ENCODE results near the gene BAIAP2. TPM values are rescaled to one million over a fixed set of nuclear protein-coding genes. Genes with fewer than 3 reads are reported as not detected.

BAIAP2 gene
- total and polyA plus RNA-seq, 2 experiments from 2014 or later: 27.1 to 49.7 TPM

DNA sequence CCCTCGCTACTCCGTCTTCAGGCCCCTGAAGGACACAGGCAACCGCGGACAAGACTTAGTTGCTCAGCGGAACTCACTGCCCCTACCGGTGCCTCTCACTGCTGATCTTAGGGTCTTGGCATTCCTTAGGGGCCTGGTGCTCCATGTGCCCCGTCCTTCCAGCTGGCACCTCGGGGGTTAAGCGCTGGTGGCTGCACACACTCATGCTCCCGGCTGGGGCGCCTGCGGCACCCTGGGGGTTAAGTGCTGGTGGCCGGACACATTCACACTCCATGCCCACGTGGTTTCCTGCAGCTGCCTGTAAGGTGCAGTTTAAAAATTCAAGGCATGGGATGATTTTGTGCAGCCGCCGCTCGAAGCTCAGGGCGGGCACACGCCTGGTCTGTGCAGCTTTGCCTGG is 45.1 kb downstream of the BAIAP2 start:
- DNase-seq (ENCODE audit: low spot score): no peak
- no peak overlapping the region for H3K4me2 ChIP-seq
- H3K27me3 ChIP-seq: no peaks in the 10 kb centered on the region
- no peaks in the 10 kb centered on the region for H4K20me1 ChIP-seq (ENCODE audit: insufficient read depth, poor library complexity, severe bottlenecking)
- no peak overlapping the region for H2AFZ ChIP-seq
- TF ChIP-seq EZH2phosphoT487 (IDR thresholded peaks at IDR 0.05; ENCODE audit: low read depth, severe bottlenecking, unreplicated experiment) (no peak), EZH2 (IDR thresholded peaks at IDR 0.05; ENCODE audit: borderline replicate concordance) (no peak)
- TF ChIP-seq, protein P1, sequence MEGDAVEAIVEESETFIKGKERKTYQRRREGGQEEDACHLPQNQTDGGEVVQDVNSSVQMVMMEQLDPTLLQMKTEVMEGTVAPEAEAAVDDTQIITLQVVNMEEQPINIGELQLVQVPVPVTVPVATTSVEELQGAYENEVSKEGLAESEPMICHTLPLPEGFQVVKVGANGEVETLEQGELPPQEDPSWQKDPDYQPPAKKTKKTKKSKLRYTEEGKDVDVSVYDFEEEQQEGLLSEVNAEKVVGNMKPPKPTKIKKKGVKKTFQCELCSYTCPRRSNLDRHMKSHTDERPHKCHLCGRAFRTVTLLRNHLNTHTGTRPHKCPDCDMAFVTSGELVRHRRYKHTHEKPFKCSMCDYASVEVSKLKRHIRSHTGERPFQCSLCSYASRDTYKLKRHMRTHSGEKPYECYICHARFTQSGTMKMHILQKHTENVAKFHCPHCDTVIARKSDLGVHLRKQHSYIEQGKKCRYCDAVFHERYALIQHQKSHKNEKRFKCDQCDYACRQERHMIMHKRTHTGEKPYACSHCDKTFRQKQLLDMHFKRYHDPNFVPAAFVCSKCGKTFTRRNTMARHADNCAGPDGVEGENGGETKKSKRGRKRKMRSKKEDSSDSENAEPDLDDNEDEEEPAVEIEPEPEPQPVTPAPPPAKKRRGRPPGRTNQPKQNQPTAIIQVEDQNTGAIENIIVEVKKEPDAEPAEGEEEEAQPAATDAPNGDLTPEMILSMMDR (IDR thresholded peaks at IDR 0.05; ENCODE audit: poor library complexity): no peak
- H3K9me3 ChIP-seq (ENCODE audit: low read depth): no peaks in the 10 kb centered on the region
- H3K9me2 ChIP-seq (replicated peaks; ENCODE audit: insufficient read depth): no peaks in the 10 kb centered on the region
- 65% methylated on average over 19 of the region's 19 CpGs for WGBS (ENCODE audit: low lambda C conversion rate, missing lambda C conversion rate)
- peaks cover 6% of the 10 kb centered on the region for H3K4me1 ChIP-seq (ENCODE audit: insufficient read depth)
- no peak overlapping the region for H3K4me3 ChIP-seq
- H3K79me2 ChIP-seq: no peaks in the 10 kb centered on the region
- no peak overlapping the region for H3K27ac ChIP-seq
- no peaks in the 10 kb centered on the region for H3K36me3 ChIP-seq (replicated peaks; ENCODE audit: insufficient read depth, low read depth)

DNA sequence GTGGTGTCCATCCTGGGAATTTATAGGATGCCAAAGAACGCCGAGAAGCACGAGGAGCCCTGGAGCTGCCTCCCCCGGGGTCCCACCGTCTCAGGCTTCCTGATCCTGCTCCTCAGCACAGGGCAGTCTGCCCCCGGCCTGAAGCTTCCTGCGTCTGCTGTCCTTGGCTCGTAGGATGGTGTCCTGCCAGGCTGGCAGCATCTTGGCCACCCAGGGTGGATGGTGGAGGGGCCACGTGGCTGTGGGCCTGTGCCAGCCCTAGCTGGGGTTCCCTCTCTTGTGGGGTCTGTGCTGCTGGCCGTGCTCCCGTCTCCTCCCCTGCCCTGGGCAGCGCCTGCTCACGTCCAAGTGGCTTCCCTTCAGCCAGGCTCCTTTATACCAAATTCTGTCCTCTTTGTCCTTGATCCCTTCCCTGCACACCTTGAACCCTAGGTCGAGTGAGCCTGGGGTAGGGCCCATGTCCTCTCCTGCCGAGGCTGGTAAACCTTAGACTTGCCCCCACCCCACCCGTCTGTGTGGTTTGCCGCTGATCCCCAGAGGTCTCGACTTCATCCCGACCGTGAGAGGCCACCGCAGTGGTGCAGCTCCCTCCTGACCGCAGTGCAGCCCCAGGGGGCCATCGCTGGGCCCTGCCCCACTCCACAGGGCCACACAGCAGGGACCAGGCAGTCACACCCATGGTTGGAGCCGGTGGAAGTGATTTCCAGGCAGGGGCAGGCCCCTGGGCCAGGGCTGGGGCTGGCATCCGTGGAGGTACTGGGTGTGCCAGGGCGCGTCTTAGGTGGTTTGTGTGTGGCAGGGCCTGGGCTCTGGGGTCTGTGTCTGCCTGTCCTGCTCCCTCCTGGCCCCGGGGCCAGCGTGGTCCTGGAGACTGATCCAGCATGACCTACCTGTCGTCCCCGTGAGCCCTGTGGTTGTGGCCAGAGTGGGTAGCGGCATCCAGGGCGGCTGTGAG is 46.5 kb downstream of the BAIAP2 start:
- Histone ChIP-seq H3K9me3 (ENCODE audit: low read depth) (no peaks in the 10 kb centered on the region), H3K27me3 (no peaks in the 10 kb centered on the region), H3K4me2 (no peak overlapping the region), H3K27ac (no peak overlapping the region), H4K20me1 (ENCODE audit: insufficient read depth, poor library complexity, severe bottlenecking) (no peaks in the 10 kb centered on the region), H3K36me3 (replicated peaks; ENCODE audit: insufficient read depth, low read depth) (no peaks in the 10 kb centered on the region), H3K79me2 (no peaks in the 10 kb centered on the region), H3K4me1 (ENCODE audit: insufficient read depth) (peaks cover 6% of the 10 kb centered on the region), H3K4me3 (no peak overlapping the region), H2AFZ (no peak overlapping the region), H3K9me2 (replicated peaks; ENCODE audit: insufficient read depth) (no peaks in the 10 kb centered on the region)
- 94% methylated on average over 33 of the region's 33 CpGs for whole genome bisulfite sequencing (ENCODE audit: low lambda C conversion rate, missing lambda C conversion rate)
- TF ChIP-seq, protein P1 (IDR thresholded peaks at IDR 0.05; ENCODE audit: poor library complexity): no peak
- TF ChIP-seq EZH2phosphoT487 (IDR thresholded peaks at IDR 0.05; ENCODE audit: low read depth, severe bottlenecking, unreplicated experiment): no peak
- no peak for TF ChIP-seq EZH2 (IDR thresholded peaks at IDR 0.05; ENCODE audit: borderline replicate concordance)
- DNase-seq (ENCODE audit: low spot score): no peak

DNA sequence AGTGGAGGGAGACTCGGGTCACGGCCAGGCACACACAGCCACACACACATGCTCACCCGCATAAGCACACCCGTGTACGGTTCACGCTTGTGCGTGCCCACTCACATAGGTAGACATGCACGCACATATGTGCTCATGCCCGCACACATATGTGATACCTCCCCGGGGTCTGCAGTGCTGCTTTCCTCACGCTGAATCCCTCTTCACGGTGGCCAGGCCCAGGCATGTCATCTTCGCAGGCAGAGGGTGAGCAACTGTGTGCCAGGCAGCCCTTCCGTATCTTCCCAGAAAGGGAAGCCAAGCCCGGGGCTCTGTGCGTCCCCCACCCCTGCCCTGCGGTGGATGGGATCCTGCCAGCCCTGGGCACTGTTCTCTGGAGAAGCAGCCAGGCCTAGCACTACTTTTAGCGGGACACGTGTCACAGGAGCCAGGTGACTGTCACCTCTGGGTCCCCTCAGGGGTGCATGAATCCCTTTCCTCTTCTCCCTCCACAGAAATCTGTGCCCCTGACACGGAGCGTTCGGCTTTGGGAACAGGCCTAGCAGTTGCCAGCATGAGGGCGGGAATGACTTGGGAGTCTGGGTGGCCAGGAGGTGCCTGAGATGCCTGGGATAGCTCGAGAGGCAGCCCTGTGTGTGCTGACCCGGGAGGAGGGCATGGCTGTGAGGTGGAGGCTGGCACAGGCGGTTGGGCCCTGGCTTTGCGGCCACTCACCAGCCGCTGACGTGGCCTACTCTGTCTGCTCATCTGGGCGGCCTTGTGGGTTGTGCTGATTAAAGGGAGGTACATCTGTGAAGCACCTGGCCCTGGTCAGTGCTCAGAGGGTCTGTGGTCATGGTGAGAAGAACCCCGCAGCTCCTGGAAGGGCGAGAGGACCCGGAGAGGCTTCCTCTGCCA is 47.5 kb downstream of the BAIAP2 start:
- Histone ChIP-seq H3K4me2 (no peak overlapping the region), H3K79me2 (no peaks in the 10 kb centered on the region), H3K9me2 (replicated peaks; ENCODE audit: insufficient read depth) (no peaks in the 10 kb centered on the region), H3K4me3 (no peak overlapping the region), H3K27me3 (no peaks in the 10 kb centered on the region), H3K4me1 (ENCODE audit: insufficient read depth) (peaks cover 6% of the 10 kb centered on the region), H2AFZ (no peak overlapping the region), H3K27ac (peak overlapping the region; percentile 69), H3K9me3 (ENCODE audit: low read depth) (no peaks in the 10 kb centered on the region), H4K20me1 (ENCODE audit: insufficient read depth, poor library complexity, severe bottlenecking) (no peaks in the 10 kb centered on the region), H3K36me3 (replicated peaks; ENCODE audit: insufficient read depth, low read depth) (no peaks in the 10 kb centered on the region)
- no peak for TF ChIP-seq EZH2 (IDR thresholded peaks at IDR 0.05; ENCODE audit: borderline replicate concordance)
- TF ChIP-seq, protein P1 (IDR thresholded peaks at IDR 0.05; ENCODE audit: poor library complexity): no peak
- TF ChIP-seq EZH2phosphoT487 (IDR thresholded peaks at IDR 0.05; ENCODE audit: low read depth, severe bottlenecking, unreplicated experiment): no peak
- 96% methylated on average over 33 of the region's 33 CpGs for WGBS (ENCODE audit: low lambda C conversion rate, missing lambda C conversion rate)
- no peak for DNase-seq (ENCODE audit: low spot score)

Measured in hepatocyte (in vitro differentiated cells).